Neutrophil (primary cell): ENCODE measurements around the gene NKTR.

Source experiments
- H3K27ac ChIP-seq: fragments of 200-600 bp; sonication (generic); 2 replicates; pipeline ENCODE4 v1.5.1; 2016; ENCODE audit warnings: mild to moderate bottlenecking, moderate library complexity
- H3K27me3 ChIP-seq: fragments of 200-600 bp; sonication (generic); 2 replicates; pipeline ENCODE4 v1.6.0; 2016; ENCODE audit warnings: mild to moderate bottlenecking
- H3K36me3 ChIP-seq: fragments of 200-600 bp; sonication (generic); 2 replicates; pipeline ENCODE4 v1.5.1; 2017
- H3K4me1 ChIP-seq, 2 experiments: fragments of 200-600 bp in 1 of 2; sonication (generic) in 1 of 2; 1 replicate in 1 of 2; 2 replicates in 1 of 2; pipeline versions ENCODE4 v1.5.1 to v1.6.1; 2013 to 2016; ENCODE audit warnings: low read depth in 1 of 2, low read length in 1 of 2, mild to moderate bottlenecking in 1 of 2, moderate library complexity in 1 of 2; ENCODE audit not compliant: control insufficient read depth in 1 of 2, insufficient read depth in 1 of 2
- H3K4me3 ChIP-seq, 2 experiments: fragments of 200-600 bp in 1 of 2; sonication (generic) in 1 of 2; 1 replicate in 1 of 2; 2 replicates in 1 of 2; pipeline ENCODE4 v1.5.1; 2013 to 2016; ENCODE audit warnings: low read depth in 1 of 2, low read length in 1 of 2, mild to moderate bottlenecking in 1 of 2, moderate library complexity in 1 of 2
- H3K9me3 ChIP-seq: fragments of 200-600 bp; sonication (generic); 2 replicates; pipeline ENCODE4 v1.5.1; 2016
- CTCF ChIP-seq: fragments of 200-600 bp; sonication (generic); IDR thresholded peaks from 2 replicates; pipeline ENCODE4 v1.5.1; 2016; ENCODE audit warnings: antibody characterized with exemption

The NKTR gene

GRCh38 chr3:42640771-42641370 is 40.4 kb downstream of the NKTR start:
- peak overlapping the region; percentile 10 for H3K27ac ChIP-seq
- TF ChIP-seq CTCF = no peak
- H3K4me1 ChIP-seq = no peaks in the 10 kb centered on the region
- H3K27me3 ChIP-seq = no peaks in the 10 kb centered on the region
- H3K4me3 ChIP-seq = no peak overlapping the region
- H3K9me3 ChIP-seq = no peaks in the 10 kb centered on the region
- H3K36me3 ChIP-seq = peaks cover 87% of the 10 kb centered on the region

- peaks cover 24% of the 10 kb centered on the region for H3K36me3 ChIP-seq
- no peak overlapping the region for H3K4me3 ChIP-seq
- no peaks in the 10 kb centered on the region for H3K9me3 ChIP-seq
- peaks cover 67 to 69% of the 10 kb centered on the region in 2 experiments for H3K4me1 ChIP-seq
- no peaks in the 10 kb centered on the region for H3K27me3 ChIP-seq
- TF ChIP-seq CTCF = no peak
- H3K27ac ChIP-seq = peak overlapping the region; percentile 79
Observed at GRCh38 chr3:42647821-42648459, 47.5 kb downstream of the NKTR start.

- H3K27ac ChIP-seq = peak overlapping the region; percentile 79
- no peak for TF ChIP-seq CTCF
- H3K27me3 ChIP-seq = no peaks in the 10 kb centered on the region
- peaks cover 77 to 79% of the 10 kb centered on the region in 2 experiments for H3K4me1 ChIP-seq
- no peak overlapping the region for H3K4me3 ChIP-seq
- no peaks in the 10 kb centered on the region for H3K9me3 ChIP-seq
- H3K36me3 ChIP-seq = peaks cover 13% of the 10 kb centered on the region
Observed at GRCh38 chr3:42649006-42649405, 48.5 kb downstream of the NKTR start.

GRCh38 chr3:42649783-42650182 is 49.3 kb downstream of the NKTR start:
- no peak for TF ChIP-seq CTCF
- Histone ChIP-seq H3K4me3 (no peak overlapping the region), H3K9me3 (no peaks in the 10 kb centered on the region), H3K27ac (peak overlapping the region; percentile 79), H3K27me3 (no peaks in the 10 kb centered on the region), H3K4me1 (peaks cover 80 to 81% of the 10 kb centered on the region in 2 experiments), H3K36me3 (peaks cover 7% of the 10 kb centered on the region)

GRCh38 chr3:42651248-42652091 is 51.0 kb downstream of the NKTR start:
- H3K27me3 ChIP-seq = no peaks in the 10 kb centered on the region
- peaks cover 80 to 83% of the 10 kb centered on the region in 2 experiments for H3K4me1 ChIP-seq
- H3K4me3 ChIP-seq = peak overlapping the region in 1 of 2 experiments; percentile 78
- no peaks in the 10 kb centered on the region for H3K36me3 ChIP-seq
- TF ChIP-seq CTCF = no peak
- H3K27ac ChIP-seq = peak overlapping the region; percentile 91
- no peaks in the 10 kb centered on the region for H3K9me3 ChIP-seq
